ENCODE results near the gene PLXNB3. TPM values are rescaled to one million over a fixed set of nuclear protein-coding genes. Genes with fewer than 3 reads are reported as not detected.
"Not testable (repeated sequence)": the region's sequence is repeated elsewhere in the genome, so short reads cannot be mapped to it uniquely, and the experiment has no call there.

The PLXNB3 gene
- total RNA-seq, 1 donor from 2014 or later, result 4.5 TPM

DNA sequence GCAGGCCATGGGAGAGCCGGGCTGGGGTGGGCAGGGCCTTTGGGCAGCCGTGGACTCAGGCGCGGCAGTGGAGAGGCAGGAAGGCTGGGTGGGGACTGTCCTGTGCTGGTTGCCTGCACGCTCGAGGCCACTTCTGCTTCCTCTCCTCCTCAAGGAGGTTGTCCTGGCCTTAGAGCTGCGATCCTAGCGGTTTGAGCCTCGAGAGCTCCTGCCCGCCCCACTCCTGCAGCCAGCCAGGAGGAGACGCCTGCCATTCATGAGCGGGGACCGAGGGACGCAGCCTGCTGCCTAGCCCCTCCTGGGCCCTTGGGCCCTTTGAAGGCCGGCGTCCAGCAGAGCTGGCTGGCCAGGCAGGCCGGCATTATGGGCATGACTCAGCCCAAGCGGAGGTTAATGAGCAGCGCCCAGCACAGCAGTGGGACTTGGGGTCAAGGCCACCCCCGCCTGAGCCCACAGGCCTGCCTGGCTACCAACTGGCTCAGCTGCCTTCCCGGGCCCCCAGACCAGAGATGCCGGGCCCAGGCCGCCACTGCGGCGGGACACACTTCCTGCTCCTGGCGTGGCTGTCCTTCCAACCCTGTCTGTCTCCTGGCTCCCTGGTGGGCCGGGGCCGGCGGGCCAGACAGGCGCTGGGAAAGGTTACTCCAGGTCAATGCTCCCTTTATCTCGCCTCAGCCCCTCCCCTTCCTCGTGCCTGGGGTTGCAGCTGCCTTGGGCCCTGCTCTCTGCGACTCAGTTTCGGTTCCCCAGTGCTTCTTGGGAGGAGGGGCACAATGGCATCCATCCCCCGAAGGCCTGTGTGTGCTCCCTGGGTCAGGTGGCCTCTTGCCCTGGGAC is 37.5 kb upstream of the PLXNB3 start:
- Histone ChIP-seq H3K27me3 (ENCODE audit: control insufficient read depth, insufficient read depth, low read length) (no peaks in the 10 kb centered on the region), H3K36me3 (ENCODE audit: control insufficient read depth, insufficient read depth, low read length) (no peaks in the 10 kb centered on the region), H3K4me3 (ENCODE audit: low read depth, low read length) (no peak overlapping the region)
- no peak for FAIRE-seq
- DNase-seq (ENCODE audit: low read depth), result no peak
- TF ChIP-seq, protein P1, sequence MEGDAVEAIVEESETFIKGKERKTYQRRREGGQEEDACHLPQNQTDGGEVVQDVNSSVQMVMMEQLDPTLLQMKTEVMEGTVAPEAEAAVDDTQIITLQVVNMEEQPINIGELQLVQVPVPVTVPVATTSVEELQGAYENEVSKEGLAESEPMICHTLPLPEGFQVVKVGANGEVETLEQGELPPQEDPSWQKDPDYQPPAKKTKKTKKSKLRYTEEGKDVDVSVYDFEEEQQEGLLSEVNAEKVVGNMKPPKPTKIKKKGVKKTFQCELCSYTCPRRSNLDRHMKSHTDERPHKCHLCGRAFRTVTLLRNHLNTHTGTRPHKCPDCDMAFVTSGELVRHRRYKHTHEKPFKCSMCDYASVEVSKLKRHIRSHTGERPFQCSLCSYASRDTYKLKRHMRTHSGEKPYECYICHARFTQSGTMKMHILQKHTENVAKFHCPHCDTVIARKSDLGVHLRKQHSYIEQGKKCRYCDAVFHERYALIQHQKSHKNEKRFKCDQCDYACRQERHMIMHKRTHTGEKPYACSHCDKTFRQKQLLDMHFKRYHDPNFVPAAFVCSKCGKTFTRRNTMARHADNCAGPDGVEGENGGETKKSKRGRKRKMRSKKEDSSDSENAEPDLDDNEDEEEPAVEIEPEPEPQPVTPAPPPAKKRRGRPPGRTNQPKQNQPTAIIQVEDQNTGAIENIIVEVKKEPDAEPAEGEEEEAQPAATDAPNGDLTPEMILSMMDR (IDR thresholded peaks at IDR 0.05; ENCODE audit: insufficient read depth, low read length, severe bottlenecking), result no peak

DNA sequence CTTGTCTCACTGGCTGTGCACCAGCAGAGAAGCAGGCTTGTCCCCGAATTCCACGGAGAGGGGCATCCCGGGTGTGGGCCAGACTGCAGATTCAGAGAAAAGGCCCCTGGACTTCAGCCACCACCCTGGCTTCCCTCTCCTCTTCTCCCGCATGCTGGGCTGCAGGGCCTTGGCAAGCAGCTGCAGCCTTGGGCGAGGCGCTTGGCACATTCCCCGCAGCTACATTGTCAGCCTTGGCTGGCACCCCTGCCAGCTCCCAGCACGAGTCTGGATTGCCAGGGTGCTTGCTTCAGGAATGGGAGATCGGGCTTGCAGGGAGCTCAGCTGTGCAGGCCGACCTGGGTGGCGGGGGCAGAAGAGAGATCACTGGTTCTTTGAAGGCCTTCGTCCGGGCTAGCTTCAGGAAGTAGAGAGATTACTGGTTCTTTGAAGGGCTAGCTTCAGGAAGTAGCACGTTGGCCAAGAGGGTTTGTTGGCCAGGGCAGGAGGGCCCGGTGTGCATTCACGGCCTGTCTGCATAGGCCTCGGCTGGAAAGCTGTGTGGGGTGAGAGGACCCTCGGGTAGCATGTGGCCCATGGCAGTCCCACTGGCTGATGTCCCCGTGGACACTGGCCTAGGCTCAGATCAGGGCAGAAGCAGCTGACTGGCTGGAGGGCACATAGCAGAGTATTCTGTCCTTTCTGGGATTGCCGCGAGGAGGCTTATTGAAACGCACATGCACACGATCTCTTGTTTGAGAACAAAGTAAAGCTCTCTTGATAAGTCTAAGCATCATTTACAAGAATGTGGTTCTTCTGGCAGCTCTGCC is 36.7 kb upstream of the PLXNB3 start:
- FAIRE-seq (no peak), DNase-seq (ENCODE audit: low read depth) (no peak)

DNA sequence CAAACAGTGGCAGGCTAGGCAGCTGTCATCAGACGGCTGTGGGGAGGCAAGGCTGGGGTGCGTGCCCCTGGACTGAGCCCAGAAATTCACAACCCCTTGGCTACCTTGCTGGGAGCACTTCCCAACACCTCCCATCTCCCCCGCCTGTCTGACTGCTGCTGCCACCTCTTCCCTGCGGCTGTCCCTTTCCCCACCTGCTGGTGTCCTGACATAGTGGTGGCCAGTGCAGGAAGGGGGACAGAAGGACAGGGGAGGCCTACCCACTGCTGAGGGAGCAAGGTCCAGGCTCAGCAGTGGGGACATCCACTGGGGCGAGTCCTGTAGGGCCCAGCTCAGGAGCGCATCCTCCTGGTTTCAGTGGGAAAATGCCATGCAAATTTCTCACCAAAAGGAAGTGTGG is 36.0 kb upstream of the PLXNB3 start:
- TF ChIP-seq, protein P1 (IDR thresholded peaks at IDR 0.05; ENCODE audit: insufficient read depth, low read length, severe bottlenecking), result no peak
- Histone ChIP-seq H3K27me3 (ENCODE audit: control insufficient read depth, insufficient read depth, low read length) (no peaks in the 10 kb centered on the region), H3K36me3 (ENCODE audit: control insufficient read depth, insufficient read depth, low read length) (no peaks in the 10 kb centered on the region), H3K4me3 (ENCODE audit: low read depth, low read length) (no peak overlapping the region)
- FAIRE-seq (no peak), DNase-seq (ENCODE audit: low read depth) (no peak)

More for the DNA sequence above, 36.7 kb upstream of the PLXNB3 start:
- TF ChIP-seq, protein P1 (IDR thresholded peaks at IDR 0.05; ENCODE audit: insufficient read depth, low read length, severe bottlenecking), result no peak
- Histone ChIP-seq H3K27me3 (ENCODE audit: control insufficient read depth, insufficient read depth, low read length) (no peaks in the 10 kb centered on the region), H3K4me3 (ENCODE audit: low read depth, low read length) (no peak overlapping the region), H3K36me3 (ENCODE audit: control insufficient read depth, insufficient read depth, low read length) (no peaks in the 10 kb centered on the region)

DNA sequence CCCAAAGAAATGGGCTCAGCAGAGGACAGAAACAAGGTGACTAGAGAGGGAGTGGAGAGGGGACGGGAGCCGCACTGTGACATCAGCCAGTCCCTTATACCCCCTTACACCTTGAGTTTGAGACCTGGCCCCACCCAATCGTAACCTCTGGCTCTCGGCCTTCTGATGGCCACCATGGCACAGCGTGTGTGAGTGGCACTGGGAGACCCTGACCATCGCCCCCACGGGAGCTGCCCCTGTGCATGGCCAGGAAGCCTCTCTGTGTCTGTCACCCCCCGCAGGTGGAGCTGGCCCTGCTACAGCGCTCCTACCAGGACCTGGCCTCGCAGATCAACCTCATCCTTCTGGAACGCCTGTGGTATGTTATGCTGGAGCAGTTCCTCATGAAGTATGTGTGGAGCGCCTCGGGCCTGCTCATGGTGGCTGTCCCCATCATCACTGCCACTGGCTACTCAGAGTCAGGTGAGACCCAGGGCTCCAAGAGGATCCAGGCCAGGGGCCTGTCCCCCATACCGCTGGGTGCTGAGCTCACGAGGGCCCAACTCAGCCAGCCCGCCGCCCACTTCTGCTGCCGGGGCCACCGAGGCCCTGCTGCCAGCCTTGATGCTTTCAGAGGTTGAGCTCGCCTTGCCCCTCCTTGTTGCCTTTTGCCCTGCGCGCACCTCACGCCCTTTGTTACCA is 35.0 kb upstream of the PLXNB3 start:
- Histone ChIP-seq H3K36me3 (ENCODE audit: control insufficient read depth, insufficient read depth, low read length) (no peaks in the 10 kb centered on the region), H3K4me3 (ENCODE audit: low read depth, low read length) (no peak overlapping the region), H3K27me3 (ENCODE audit: control insufficient read depth, insufficient read depth, low read length) (no peaks in the 10 kb centered on the region)
- TF ChIP-seq, protein P1 (IDR thresholded peaks at IDR 0.05; ENCODE audit: insufficient read depth, low read length, severe bottlenecking), result no peak
- DNase-seq (ENCODE audit: low read depth), result no peak
- no peak for FAIRE-seq

DNA sequence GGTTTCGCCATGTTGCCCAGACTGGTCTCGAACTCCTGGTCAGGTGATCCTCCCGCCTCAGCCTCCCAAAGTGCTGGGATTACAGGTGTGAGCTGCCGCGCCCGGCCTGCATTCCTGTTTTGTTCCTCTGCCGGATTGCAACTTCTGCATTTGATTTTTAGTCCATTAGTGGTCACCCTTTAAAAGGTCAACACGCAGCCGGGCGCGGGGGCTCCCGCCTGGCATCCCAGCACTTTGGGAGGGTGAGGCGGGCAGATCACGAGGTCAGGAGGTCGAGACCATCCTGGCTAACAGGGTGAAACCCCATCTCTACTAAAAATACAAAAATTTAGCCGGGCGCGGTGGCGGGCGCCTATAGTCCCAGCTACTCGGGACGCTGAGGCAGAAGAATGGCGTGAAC is 33.9 kb upstream of the PLXNB3 start:
- H3K27me3 ChIP-seq (ENCODE audit: control insufficient read depth, insufficient read depth, low read length); FAIRE-seq; H3K4me3 ChIP-seq (ENCODE audit: low read depth, low read length); DNase-seq (ENCODE audit: low read depth); H3K36me3 ChIP-seq (ENCODE audit: control insufficient read depth, insufficient read depth, low read length): not testable (repeated sequence)
